Activated CD8-positive, alpha-beta T cell treated with anti-CD3 and anti-CD28 coated beads for 36 hours (primary cell): ENCODE data around the gene S100A14. TPM values are rescaled to one million over a fixed set of nuclear protein-coding genes. Genes with fewer than 3 reads are reported as not detected.
A peak's percentile ranks its signal among the peaks of the same experiment; 100 is the strongest.
"Not testable (repeated sequence)": the region's sequence is repeated elsewhere in the genome, so short reads cannot be mapped to it uniquely, and the experiment has no call there.

Experiments
- ATAC-seq: fragments of 200-7000 bp; cut with Tn5 transposase; one replicate; pipeline ENCODE4 v1.10.0; 2021; ENCODE audit warnings: mild to moderate bottlenecking, moderate library complexity
- CTCF ChIA-PET: fragments of 350-600 bp; sonication (Branson Sonifier 250); formaldehyde crosslinking; loops from one replicate; lab custom pipeline; 2021; ENCODE audit warnings: antibody characterized with exemption; lab: Charles Lee
- POLR2A ChIA-PET: fragments of 350-600 bp; sonication (Branson Sonifier 250); formaldehyde crosslinking; loops from one replicate; lab custom pipeline; 2021; ENCODE audit warnings: antibody characterized with exemption; lab: Charles Lee
- DNase-seq: peaks from one replicate; pipeline ENCODE4 v3.0.0-alpha.2; 2020
- H3K27ac Mint-ChIP-seq: one replicate; pipeline ENCODE4 v1.8.0; 2021; ENCODE audit warnings: mild to moderate bottlenecking, mixed read lengths
- H3K27me3 Mint-ChIP-seq: one replicate; pipeline ENCODE4 v1.8.0; 2021; ENCODE audit warnings: mixed read lengths
- H3K36me3 Mint-ChIP-seq: one replicate; pipeline ENCODE4 v1.8.0; 2021; ENCODE audit warnings: low read depth, mixed read lengths
- H3K4me1 Mint-ChIP-seq: one replicate; pipeline ENCODE4 v1.8.0; 2021; ENCODE audit warnings: low read depth, mixed read lengths
- H3K4me3 Mint-ChIP-seq: one replicate; pipeline ENCODE4 v1.8.0; 2021; ENCODE audit warnings: mild to moderate bottlenecking, moderate library complexity, mixed read lengths
- H3K9me3 Mint-ChIP-seq: one replicate; pipeline ENCODE4 v1.8.0; 2021; ENCODE audit warnings: mixed read lengths
- CTCF ChIP-seq: fragments of 200-600 bp; IDR thresholded peaks from one replicate; pipeline ENCODE4 v1.8.0; 2022; ENCODE audit warnings: antibody characterized with exemption, mild to moderate bottlenecking
- intact Hi-C: fragments of 100-400 bp; cut with micrococcal nuclease; formaldehyde crosslinking; loops from one replicate; pipeline ENCODE4 v1.10.0; 2022
- total RNA-seq, 2 experiments: library from RNA; stranded (reverse); gene quantifications; one replicate each; pipeline ENCODE4 v1.2.3, GENCODE V29; 2021

Gene S100A14
- total RNA-seq, 2 experiments from 2014 or later, result not detected

- Mint-ChIP-seq H3K4me3 (no peak overlapping the region), H3K27ac (no peak overlapping the region), H3K27me3 (no peaks in the 10 kb centered on the region), H3K4me1 (peaks cover 16% of the 10 kb centered on the region), H3K9me3 (no peaks in the 10 kb centered on the region), H3K36me3 (no peaks in the 10 kb centered on the region)
- CTCF ChIA-PET, result interaction anchor here (1.2 to 3.0 kb wide), 6 partner anchors 17 to 86 kb away, joined by 3 to 12 read pairs (median 4); no protein-coding TSS in a partner anchor
- ATAC-seq (peak; percentile 85), DNase-seq (peak; percentile 45)
- POLR2A ChIA-PET, result no interaction called here
- intact Hi-C loops, result no loop called here
- no peak for TF ChIP-seq CTCF
Observed at GRCh38 chr1:153597206-153597605, 18.9 kb downstream of the S100A14 start.

DNA sequence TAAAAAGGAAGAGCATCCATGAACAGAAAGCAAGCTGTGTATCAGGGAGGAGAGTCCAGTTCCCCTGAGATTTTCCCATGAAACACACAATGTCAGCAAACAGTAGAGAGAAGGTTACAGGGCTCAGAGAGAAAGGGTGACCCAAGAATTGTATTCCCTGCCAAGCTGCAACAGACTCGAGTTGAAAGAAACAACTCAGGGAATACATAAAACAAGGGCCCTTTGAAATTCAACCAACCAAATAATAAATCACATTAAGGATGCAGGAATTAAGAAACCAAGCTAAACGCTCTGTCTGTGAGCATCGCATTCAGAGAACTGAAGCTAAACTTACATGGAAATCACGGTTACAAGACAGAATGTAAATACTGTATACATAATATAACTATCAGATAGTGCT is 23.4 kb downstream of the S100A14 start:
- no peak overlapping the region for H3K27ac Mint-ChIP-seq
- H3K9me3 Mint-ChIP-seq, result no peaks in the 10 kb centered on the region
- ATAC-seq (no peak), DNase-seq (no peak)
- H3K4me3 Mint-ChIP-seq, result no peak overlapping the region
- H3K36me3 Mint-ChIP-seq, result no peaks in the 10 kb centered on the region
- ChIA-PET POLR2A (no interaction called here), CTCF (interaction anchor here (1.0 to 2.4 kb wide), 5 partner anchors 12 to 82 kb away, joined by 3 to 11 read pairs (median 5); no protein-coding TSS in a partner anchor)
- no peak for TF ChIP-seq CTCF
- H3K27me3 Mint-ChIP-seq, result no peaks in the 10 kb centered on the region
- intact Hi-C loops, result no loop called here
- peaks cover 7% of the 10 kb centered on the region for H3K4me1 Mint-ChIP-seq

DNA sequence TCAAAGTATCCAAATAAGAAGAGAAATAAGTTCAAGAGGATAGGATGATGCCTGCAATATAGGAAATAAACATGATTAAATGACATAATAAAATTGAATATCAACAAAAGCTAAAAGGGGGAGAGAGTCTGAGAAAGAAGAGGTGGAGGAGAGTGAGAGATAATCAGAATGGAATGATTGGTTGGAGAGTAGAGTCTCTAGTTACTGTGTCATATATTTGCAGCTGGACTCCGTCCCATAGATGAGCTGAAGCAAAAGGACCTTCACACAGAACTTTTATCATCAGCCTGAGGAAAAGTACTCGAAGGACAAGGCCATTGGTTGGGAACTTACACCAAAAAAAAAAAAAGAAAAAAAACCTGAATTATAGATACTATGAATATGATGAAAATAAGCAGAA is 27.6 kb downstream of the S100A14 start:
- Mint-ChIP-seq H3K4me1 (no peaks in the 10 kb centered on the region), H3K4me3 (no peak overlapping the region), H3K36me3 (no peaks in the 10 kb centered on the region), H3K9me3 (no peaks in the 10 kb centered on the region), H3K27me3 (no peaks in the 10 kb centered on the region), H3K27ac (no peak overlapping the region)
- CTCF ChIA-PET, result no interaction called here
- ATAC-seq, result no peak
- no peak for DNase-seq
- intact Hi-C loops, result no loop called here
- POLR2A ChIA-PET, result no interaction called here
- no peak for TF ChIP-seq CTCF

GRCh38 chr1:153588033-153588432 is 28.1 kb downstream of the S100A14 start:
- H3K27ac Mint-ChIP-seq, H3K4me3 Mint-ChIP-seq: not testable (repeated sequence)

DNA sequence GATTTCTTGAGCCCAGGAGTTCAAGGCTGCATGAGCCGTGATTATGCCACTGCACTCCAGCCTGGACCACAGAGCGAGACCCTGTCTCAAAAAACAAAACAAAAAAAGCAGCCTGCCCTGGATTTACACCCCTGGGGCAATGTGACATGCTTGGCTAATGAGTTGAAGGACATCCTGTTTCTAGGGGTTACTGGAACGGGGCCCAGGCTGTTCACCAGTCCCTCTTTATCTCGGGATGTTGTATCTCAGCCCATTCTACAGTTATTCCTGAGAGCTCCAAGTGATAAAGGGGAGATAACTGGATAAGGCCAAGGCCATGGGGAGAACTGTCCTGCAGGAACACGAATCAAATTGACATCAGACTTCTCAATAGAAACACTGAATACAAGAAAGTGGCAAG is 28.8 kb downstream of the S100A14 start:
- Mint-ChIP-seq H3K4me1 (no peaks in the 10 kb centered on the region), H3K27me3 (no peaks in the 10 kb centered on the region), H3K36me3 (no peaks in the 10 kb centered on the region), H3K27ac (no peak overlapping the region), H3K9me3 (no peaks in the 10 kb centered on the region), H3K4me3 (no peak overlapping the region)
- ChIA-PET POLR2A (interaction anchor here (1.0 kb wide), 1 partner anchor 47 kb away, joined by 3 read pairs; the partner anchor contains the start of gene CHTOP), CTCF (interaction anchor here (1.0 kb wide), 1 partner anchor 41 kb away, joined by 4 read pairs; no protein-coding TSS in a partner anchor)
- intact Hi-C loops, result no loop called here
- no peak for DNase-seq
- no peak for ATAC-seq
- no peak for TF ChIP-seq CTCF

More at GRCh38 chr1:153588033-153588432, 28.1 kb downstream of the S100A14 start:
- POLR2A ChIA-PET, H3K4me1 Mint-ChIP-seq, ATAC-seq, H3K36me3 Mint-ChIP-seq, intact Hi-C loops, DNase-seq, H3K9me3 Mint-ChIP-seq, H3K27me3 Mint-ChIP-seq: not testable (repeated sequence)
- CTCF ChIA-PET, result interaction anchor here (1.0 kb wide), 1 partner anchor 42 kb away, joined by 4 read pairs; no protein-coding TSS in a partner anchor
